H9 (cell line): Measurements from ENCODE around the gene GGA2. TPM values are rescaled to one million over a fixed set of nuclear protein-coding genes. Genes with fewer than 3 reads are reported as not detected.

ENCODE experiments used
- DNase-seq: peaks from one replicate; pipeline ENCODE4 v3.0.0-alpha.2; 2017
- H2AFZ ChIP-seq: one replicate; pipeline ENCODE4 v1.6.1; 2013; ENCODE audit warnings: mild to moderate bottlenecking, low read length, control low read depth, moderate library complexity
- H2AK5ac ChIP-seq: 2 replicates; pipeline ENCODE4 v1.6.1; 2013; ENCODE audit warnings: low read length, control low read depth, mixed read lengths; ENCODE audit not compliant: insufficient read length
- H2BK120ac ChIP-seq: one replicate; pipeline ENCODE4 v1.6.1; 2013; ENCODE audit warnings: low read depth, mild to moderate bottlenecking, low read length, control low read depth, inconsistent platforms; ENCODE audit not compliant: poor library complexity, severe bottlenecking
- H2BK12ac ChIP-seq: 2 replicates; pipeline ENCODE4 v1.6.1; 2013; ENCODE audit warnings: low read length, control low read depth, mixed read lengths, low read depth; ENCODE audit not compliant: insufficient read length
- H2BK15ac ChIP-seq: 2 replicates; pipeline ENCODE4 v1.6.1; 2013; ENCODE audit warnings: low read depth, low read length, control low read depth
- H2BK20ac ChIP-seq: one replicate; pipeline ENCODE4 v1.6.1; 2013; ENCODE audit warnings: low read depth, mild to moderate bottlenecking, low read length, control low read depth, inconsistent platforms; ENCODE audit not compliant: poor library complexity, severe bottlenecking
- H2BK5ac ChIP-seq: 2 replicates; pipeline ENCODE4 v1.6.1; 2013; ENCODE audit warnings: low read length, control low read depth, mixed read lengths; ENCODE audit not compliant: insufficient read length
- H3K14ac ChIP-seq: 2 replicates; pipeline ENCODE4 v1.6.1; 2013; ENCODE audit warnings: low read length, control low read depth; ENCODE audit not compliant: insufficient read depth
- H3K18ac ChIP-seq: 2 replicates; pipeline ENCODE4 v1.6.1; 2013; ENCODE audit warnings: low read depth, mild to moderate bottlenecking, mixed read lengths, low read length, control low read depth; ENCODE audit not compliant: insufficient read length
- H3K23ac ChIP-seq: 2 replicates; pipeline ENCODE4 v1.6.1; 2013; ENCODE audit warnings: low read length, control low read depth, mixed read lengths, low read depth; ENCODE audit not compliant: insufficient read length
- H3K23me2 ChIP-seq: 2 replicates; pipeline ENCODE4 v1.6.1; 2013; ENCODE audit warnings: low read depth, mild to moderate bottlenecking, mixed read lengths, low read length, control low read depth; ENCODE audit not compliant: insufficient read length, poor library complexity, severe bottlenecking
- H3K27ac ChIP-seq: 2 replicates; pipeline ENCODE4 v1.5.1; 2013; ENCODE audit warnings: low read length, control low read depth, mixed read lengths, low read depth; ENCODE audit not compliant: insufficient read length
- H3K27me3 ChIP-seq: 2 replicates; pipeline ENCODE4 v1.6.1; 2013; ENCODE audit warnings: low read length, control low read depth, inconsistent platforms; ENCODE audit not compliant: insufficient read depth
- H3K4ac ChIP-seq: 2 replicates; pipeline ENCODE4 v1.6.1; 2013; ENCODE audit warnings: low read depth, mild to moderate bottlenecking, control low read depth, inconsistent platforms, low read length, moderate library complexity
- H3K4me1 ChIP-seq: 2 replicates; pipeline ENCODE4 v1.6.1; 2013; ENCODE audit warnings: low read length, control low read depth, inconsistent platforms; ENCODE audit not compliant: insufficient read depth
- H3K4me2 ChIP-seq: 2 replicates; pipeline ENCODE4 v1.6.1; 2013; ENCODE audit warnings: low read length, control low read depth, mixed read lengths; ENCODE audit not compliant: insufficient read length, insufficient read depth
- H3K56ac ChIP-seq: 2 replicates; pipeline ENCODE4 v1.6.1; 2013; ENCODE audit warnings: low read depth, mild to moderate bottlenecking, mixed read lengths, low read length, control low read depth; ENCODE audit not compliant: insufficient read length
- H3K79me1 ChIP-seq: 2 replicates; pipeline ENCODE4 v1.6.1; 2013; ENCODE audit warnings: low read depth, mild to moderate bottlenecking, moderate library complexity, low read length, control low read depth, inconsistent platforms; ENCODE audit not compliant: insufficient read depth, poor library complexity, severe bottlenecking
- H3K79me2 ChIP-seq: 2 replicates; pipeline ENCODE4 v1.6.1; 2013; ENCODE audit warnings: low read length, control low read depth, inconsistent platforms; ENCODE audit not compliant: insufficient read depth
- H3K9ac ChIP-seq: 2 replicates; pipeline ENCODE4 v1.6.1; 2013; ENCODE audit warnings: low read length, control low read depth, mixed read lengths; ENCODE audit not compliant: insufficient read length; ENCODE audit errors: extremely low read depth
- H3K9me3 ChIP-seq: one replicate; pipeline ENCODE4 v1.6.1; 2013; ENCODE audit warnings: low read depth, low read length, inconsistent platforms; ENCODE audit not compliant: control insufficient read depth
- H3T11ph ChIP-seq: one replicate; pipeline ENCODE4 v1.6.1; 2013; ENCODE audit warnings: mild to moderate bottlenecking, low read length, control low read depth, inconsistent platforms
- H4K20me1 ChIP-seq: one replicate; pipeline ENCODE4 v1.6.1; 2013; ENCODE audit not compliant: control insufficient read depth, insufficient read length, insufficient read depth
- H4K5ac ChIP-seq: 2 replicates; pipeline ENCODE4 v1.6.1; 2013; ENCODE audit warnings: low read depth, mild to moderate bottlenecking, mixed read lengths, low read length, control low read depth; ENCODE audit not compliant: insufficient read length
- H4K8ac ChIP-seq: replicated peaks from 2 replicates; pipeline ENCODE4 v1.6.1; 2013; ENCODE audit warnings: low read length, control low read depth, mixed read lengths, low read depth; ENCODE audit not compliant: insufficient read length
- H4K91ac ChIP-seq: 2 replicates; pipeline ENCODE4 v1.6.1; 2013; ENCODE audit warnings: low read depth, mild to moderate bottlenecking, moderate library complexity, mixed read lengths, low read length, control low read depth; ENCODE audit not compliant: insufficient read length
- H3K27ac Mint-ChIP-seq, 3 experiments: 2 replicates in 2 of 3; 3 replicates in 1 of 3; pipeline ENCODE4 v1.8.0; 2020 to 2021; ENCODE audit warnings: mixed read lengths in 3 of 3, mild to moderate bottlenecking in 1 of 3, moderate library complexity in 1 of 3
- H3K27me3 Mint-ChIP-seq: 2 replicates; pipeline ENCODE4 v1.8.0; 2021; ENCODE audit warnings: low read depth, mild to moderate bottlenecking, moderate library complexity, mixed read lengths
- H3K36me3 Mint-ChIP-seq, 3 experiments: 2 replicates in 2 of 3; 3 replicates in 1 of 3; pipeline ENCODE4 v1.8.0; 2020 to 2021; ENCODE audit warnings: low read depth in 3 of 3, mixed read lengths in 3 of 3; ENCODE audit not compliant: insufficient read depth in 1 of 3
- H3K4me1 Mint-ChIP-seq, 2 experiments: 2 replicates each; pipeline ENCODE4 v1.8.0; 2020; ENCODE audit warnings: mixed read lengths in 2 of 2
- H3K4me3 Mint-ChIP-seq, 2 experiments: 2 replicates in 1 of 2; 3 replicates in 1 of 2; pipeline ENCODE4 v1.8.0; 2020 to 2021; ENCODE audit warnings: mild to moderate bottlenecking in 2 of 2, mixed read lengths in 2 of 2, moderate library complexity in 1 of 2
- H3K9me3 Mint-ChIP-seq, 2 experiments: 2 replicates in 1 of 2; 3 replicates in 1 of 2; pipeline ENCODE4 v1.8.0; 2020; ENCODE audit warnings: mild to moderate bottlenecking in 2 of 2, mixed read lengths in 2 of 2, moderate library complexity in 1 of 2
- CTCF ChIP-seq: fragments of 200-600 bp; sonication (generic); conservative IDR thresholded peaks from 3 replicates; pipeline ENCODE4 v1.8.0; 2021; ENCODE audit warnings: antibody characterized with exemption, mild to moderate bottlenecking
- WGBS: extraction: QIAGEN DNeasy Blood & Tissue Kit; methylation state at CpG from one replicate; pipeline ENCODE4 v1.1.7; 2013; ENCODE audit warnings: missing lambda C conversion rate, low lambda C conversion rate, mixed read lengths; ENCODE audit not compliant: insufficient read length; ENCODE audit errors: extremely low coverage; 5-methylcytosine and 5-hydroxymethylcytosine counted together
- total RNA-seq: library from RNA; stranded (reverse); gene quantifications from 2 replicates; pipeline ENCODE4 v1.2.1, GENCODE V29; 2021

The GGA2 gene
- total RNA-seq, 1 experiment from 2014 or later = 143 TPM

GRCh38 chr16:23500212-23500861, 10.0 kb downstream of the GGA2 start:
- no peak for DNase-seq
- H3K18ac ChIP-seq = no peak overlapping the region

More at GRCh38 chr16:23500212-23500861, 10.0 kb downstream of the GGA2 start:
- Histone ChIP-seq H2BK15ac (no peak overlapping the region), H2BK12ac (no peak overlapping the region), H3K9me3 (no peaks in the 10 kb centered on the region), H3K9ac (no peak overlapping the region), H3K27ac (no peak overlapping the region), H3K14ac (no peak overlapping the region), H4K20me1 (no peaks in the 10 kb centered on the region), H3T11ph (no peak overlapping the region), H3K23me2 (no peaks in the 10 kb centered on the region), H3K56ac (no peak overlapping the region), H3K4ac (no peak overlapping the region), H3K23ac (no peak overlapping the region), H2BK120ac (no peak overlapping the region), H3K79me2 (peaks cover 21% of the 10 kb centered on the region; the same call in 1 of the 2 replicates), H3K79me1 (peaks cover 7% of the 10 kb centered on the region), H2BK20ac (no peak overlapping the region), H4K5ac (no peak overlapping the region), H2AFZ (no peak overlapping the region), H4K91ac (no peak overlapping the region), H3K4me2 (no peak overlapping the region), H2BK5ac (no peak overlapping the region), H3K27me3 (no peaks in the 10 kb centered on the region), H4K8ac (no peak overlapping the region), H2AK5ac (no peak overlapping the region), H3K4me1 (0 out of 2 replicates have a peak, but pooled peaks cover 2% of the 10 kb centered on the region)
- WGBS = no CpG with 5 or more reads among the region's 20 CpGs
- no peak for TF ChIP-seq CTCF
- H3K36me3 Mint-ChIP-seq = peaks cover 6 to 38% (median 30%) of the 10 kb centered on the region in 3 experiments; a peak in 6 of 7 replicates
- no peak overlapping the region for H3K4me3 Mint-ChIP-seq
- H3K9me3 Mint-ChIP-seq = no peaks in the 10 kb centered on the region
- peaks cover 46 to 52% of the 10 kb centered on the region in 2 experiments for H3K4me1 Mint-ChIP-seq
- peak overlapping the region; percentile 39 to 66 (median 65); a peak in 3 of 7 replicates for H3K27ac Mint-ChIP-seq
- H3K27me3 Mint-ChIP-seq = no peaks in the 10 kb centered on the region
